ENCODE results near the gene LRRC8C. TPM values are rescaled to one million over a fixed set of nuclear protein-coding genes. Genes with fewer than 3 reads are reported as not detected.

The LRRC8C gene
- total RNA-seq, 1 donor from 2014 or later, result 6.3 TPM

GRCh38 chr1:89755591-89755990 is 122.7 kb downstream of the LRRC8C start:
- H3K27ac ChIP-seq (ENCODE audit: low read depth, low read length), result no peak overlapping the region
- no peaks in the 10 kb centered on the region for H3K9me3 ChIP-seq (ENCODE audit: control insufficient read depth in 3 of 3, low read length in 3 of 3)
- H3K36me3 ChIP-seq (ENCODE audit: control insufficient read depth in 3 of 3, insufficient read depth in 3 of 3, low read length in 3 of 3), result no peaks in the 10 kb centered on the region
- H3K9ac ChIP-seq (ENCODE audit: low read depth in 1 of 3, low read length in 3 of 3), result no peak overlapping the region
- H3K4me3 ChIP-seq (ENCODE audit: low read length in 3 of 3), result no peak overlapping the region
- peaks cover 8 to 20% (median 15%) of the 10 kb centered on the region in 3 donors for H3K4me1 ChIP-seq (ENCODE audit: control insufficient read depth in 3 of 3, insufficient read depth in 3 of 3, low read length in 3 of 3)
- H3K27me3 ChIP-seq (ENCODE audit: control insufficient read depth in 3 of 3, insufficient read depth in 3 of 3, low read length in 3 of 3), result no peaks in the 10 kb centered on the region

- Histone ChIP-seq H3K9ac (ENCODE audit: low read depth in 1 of 3, low read length in 3 of 3) (peak overlapping the region in 1 of 3 donors; percentile 16), H3K36me3 (ENCODE audit: control insufficient read depth in 3 of 3, insufficient read depth in 3 of 3, low read length in 3 of 3) (no peaks in the 10 kb centered on the region), H3K4me1 (ENCODE audit: control insufficient read depth in 3 of 3, insufficient read depth in 3 of 3, low read length in 3 of 3) (peaks cover 16 to 26% (median 23%) of the 10 kb centered on the region in 3 donors), H3K27me3 (ENCODE audit: control insufficient read depth in 3 of 3, insufficient read depth in 3 of 3, low read length in 3 of 3) (no peaks in the 10 kb centered on the region), H3K27ac (ENCODE audit: low read depth, low read length) (peak overlapping the region; percentile 25), H3K9me3 (ENCODE audit: control insufficient read depth in 3 of 3, low read length in 3 of 3) (no peaks in the 10 kb centered on the region), H3K4me3 (ENCODE audit: low read length in 3 of 3) (no peak overlapping the region)
These were observed 124.6 kb downstream of the LRRC8C start for GRCh38 chr1:89757532-89757931.

GRCh38 chr1:89758156-89758555 is 125.2 kb downstream of the LRRC8C start:
- no peaks in the 10 kb centered on the region for H3K36me3 ChIP-seq (ENCODE audit: control insufficient read depth in 3 of 3, insufficient read depth in 3 of 3, low read length in 3 of 3)
- H3K9ac ChIP-seq (ENCODE audit: low read depth in 1 of 3, low read length in 3 of 3), result peak overlapping the region in 1 of 3 donors; percentile 16
- H3K4me3 ChIP-seq (ENCODE audit: low read length in 3 of 3), result no peak overlapping the region
- H3K4me1 ChIP-seq (ENCODE audit: control insufficient read depth in 3 of 3, insufficient read depth in 3 of 3, low read length in 3 of 3), result peaks cover 18 to 29% (median 26%) of the 10 kb centered on the region in 3 donors
- no peak overlapping the region for H3K27ac ChIP-seq (ENCODE audit: low read depth, low read length)
- no peaks in the 10 kb centered on the region for H3K27me3 ChIP-seq (ENCODE audit: control insufficient read depth in 3 of 3, insufficient read depth in 3 of 3, low read length in 3 of 3)
- H3K9me3 ChIP-seq (ENCODE audit: control insufficient read depth in 3 of 3, low read length in 3 of 3), result no peaks in the 10 kb centered on the region

GRCh38 chr1:89759036-89759435 is 126.1 kb downstream of the LRRC8C start:
- H3K27me3 ChIP-seq (ENCODE audit: control insufficient read depth in 3 of 3, insufficient read depth in 3 of 3, low read length in 3 of 3), result no peaks in the 10 kb centered on the region
- H3K9me3 ChIP-seq (ENCODE audit: control insufficient read depth in 3 of 3, low read length in 3 of 3), result no peaks in the 10 kb centered on the region
- H3K4me1 ChIP-seq (ENCODE audit: control insufficient read depth in 3 of 3, insufficient read depth in 3 of 3, low read length in 3 of 3), result peaks cover 23 to 33% (median 33%) of the 10 kb centered on the region in 3 donors
- no peak overlapping the region for H3K27ac ChIP-seq (ENCODE audit: low read depth, low read length)
- H3K4me3 ChIP-seq (ENCODE audit: low read length in 3 of 3), result no peak overlapping the region
- no peaks in the 10 kb centered on the region for H3K36me3 ChIP-seq (ENCODE audit: control insufficient read depth in 3 of 3, insufficient read depth in 3 of 3, low read length in 3 of 3)
- no peak overlapping the region for H3K9ac ChIP-seq (ENCODE audit: low read depth in 1 of 3, low read length in 3 of 3)

GRCh38 chr1:89760496-89760895 is 127.6 kb downstream of the LRRC8C start:
- Histone ChIP-seq H3K27ac (ENCODE audit: low read depth, low read length) (no peak overlapping the region), H3K27me3 (ENCODE audit: control insufficient read depth in 3 of 3, insufficient read depth in 3 of 3, low read length in 3 of 3) (no peaks in the 10 kb centered on the region)

GRCh38 chr1:89761338-89761737 is 128.4 kb downstream of the LRRC8C start:
- Histone ChIP-seq H3K9me3 (ENCODE audit: control insufficient read depth in 3 of 3, low read length in 3 of 3) (no peaks in the 10 kb centered on the region), H3K9ac (ENCODE audit: low read depth in 1 of 3, low read length in 3 of 3) (no peak overlapping the region), H3K4me3 (ENCODE audit: low read length in 3 of 3) (no peak overlapping the region), H3K36me3 (ENCODE audit: control insufficient read depth in 3 of 3, insufficient read depth in 3 of 3, low read length in 3 of 3) (no peaks in the 10 kb centered on the region), H3K4me1 (ENCODE audit: control insufficient read depth in 3 of 3, insufficient read depth in 3 of 3, low read length in 3 of 3) (peaks cover 23 to 33% (median 33%) of the 10 kb centered on the region in 3 donors), H3K27me3 (ENCODE audit: control insufficient read depth in 3 of 3, insufficient read depth in 3 of 3, low read length in 3 of 3) (no peaks in the 10 kb centered on the region), H3K27ac (ENCODE audit: low read depth, low read length) (no peak overlapping the region)

More at GRCh38 chr1:89760496-89760895, 127.6 kb downstream of the LRRC8C start:
- peaks cover 23 to 33% (median 33%) of the 10 kb centered on the region in 3 donors for H3K4me1 ChIP-seq (ENCODE audit: control insufficient read depth in 3 of 3, insufficient read depth in 3 of 3, low read length in 3 of 3)
- no peaks in the 10 kb centered on the region for H3K36me3 ChIP-seq (ENCODE audit: control insufficient read depth in 3 of 3, insufficient read depth in 3 of 3, low read length in 3 of 3)
- no peak overlapping the region for H3K4me3 ChIP-seq (ENCODE audit: low read length in 3 of 3)
- H3K9me3 ChIP-seq (ENCODE audit: control insufficient read depth in 3 of 3, low read length in 3 of 3), result no peaks in the 10 kb centered on the region
- no peak overlapping the region for H3K9ac ChIP-seq (ENCODE audit: low read depth in 1 of 3, low read length in 3 of 3)

- H3K27me3 ChIP-seq (ENCODE audit: control insufficient read depth in 3 of 3, insufficient read depth in 3 of 3, low read length in 3 of 3), result no peaks in the 10 kb centered on the region
- peak overlapping the region; percentile 21 for H3K27ac ChIP-seq (ENCODE audit: low read depth, low read length)
- H3K36me3 ChIP-seq (ENCODE audit: control insufficient read depth in 3 of 3, insufficient read depth in 3 of 3, low read length in 3 of 3), result no peaks in the 10 kb centered on the region
- no peak overlapping the region for H3K9ac ChIP-seq (ENCODE audit: low read depth in 1 of 3, low read length in 3 of 3)
- H3K9me3 ChIP-seq (ENCODE audit: control insufficient read depth in 3 of 3, low read length in 3 of 3), result no peaks in the 10 kb centered on the region
- no peak overlapping the region for H3K4me3 ChIP-seq (ENCODE audit: low read length in 3 of 3)
- peaks cover 23 to 33% (median 31%) of the 10 kb centered on the region in 3 donors for H3K4me1 ChIP-seq (ENCODE audit: control insufficient read depth in 3 of 3, insufficient read depth in 3 of 3, low read length in 3 of 3)
These were observed 129.0 kb downstream of the LRRC8C start for GRCh38 chr1:89761901-89762300.

GRCh38 chr1:89762386-89762778 is 129.5 kb downstream of the LRRC8C start:
- no peaks in the 10 kb centered on the region for H3K27me3 ChIP-seq (ENCODE audit: control insufficient read depth in 3 of 3, insufficient read depth in 3 of 3, low read length in 3 of 3)
- H3K9me3 ChIP-seq (ENCODE audit: control insufficient read depth in 3 of 3, low read length in 3 of 3), result no peaks in the 10 kb centered on the region
- peak overlapping the region; percentile 50 to 81 (median 78) for H3K9ac ChIP-seq (ENCODE audit: low read depth in 1 of 3, low read length in 3 of 3)
- H3K4me3 ChIP-seq (ENCODE audit: low read length in 3 of 3), result peak overlapping the region; percentile 70 to 89 (median 78)
- peak overlapping the region; percentile 21 for H3K27ac ChIP-seq (ENCODE audit: low read depth, low read length)
- H3K36me3 ChIP-seq (ENCODE audit: control insufficient read depth in 3 of 3, insufficient read depth in 3 of 3, low read length in 3 of 3), result no peaks in the 10 kb centered on the region
- H3K4me1 ChIP-seq (ENCODE audit: control insufficient read depth in 3 of 3, insufficient read depth in 3 of 3, low read length in 3 of 3), result peaks cover 22 to 29% (median 28%) of the 10 kb centered on the region in 3 donors

- H3K4me3 ChIP-seq (ENCODE audit: low read length in 3 of 3), result peak overlapping the region; percentile 70 to 89 (median 78)
- no peaks in the 10 kb centered on the region for H3K27me3 ChIP-seq (ENCODE audit: control insufficient read depth in 3 of 3, insufficient read depth in 3 of 3, low read length in 3 of 3)
- H3K9ac ChIP-seq (ENCODE audit: low read depth in 1 of 3, low read length in 3 of 3), result peak overlapping the region; percentile 50 to 81 (median 78)
- no peak overlapping the region for H3K27ac ChIP-seq (ENCODE audit: low read depth, low read length)
- H3K9me3 ChIP-seq (ENCODE audit: control insufficient read depth in 3 of 3, low read length in 3 of 3), result no peaks in the 10 kb centered on the region
- H3K4me1 ChIP-seq (ENCODE audit: control insufficient read depth in 3 of 3, insufficient read depth in 3 of 3, low read length in 3 of 3), result peaks cover 19 to 26% (median 23%) of the 10 kb centered on the region in 3 donors
- no peaks in the 10 kb centered on the region for H3K36me3 ChIP-seq (ENCODE audit: control insufficient read depth in 3 of 3, insufficient read depth in 3 of 3, low read length in 3 of 3)
These were observed 130.1 kb downstream of the LRRC8C start for GRCh38 chr1:89762779-89763648.

- Histone ChIP-seq H3K36me3 (ENCODE audit: control insufficient read depth in 3 of 3, insufficient read depth in 3 of 3, low read length in 3 of 3) (no peaks in the 10 kb centered on the region), H3K4me1 (ENCODE audit: control insufficient read depth in 3 of 3, insufficient read depth in 3 of 3, low read length in 3 of 3) (peaks cover 17 to 20% (median 19%) of the 10 kb centered on the region in 3 donors), H3K9ac (ENCODE audit: low read depth in 1 of 3, low read length in 3 of 3) (peak overlapping the region; percentile 50 to 81 (median 78)), H3K27ac (ENCODE audit: low read depth, low read length) (no peak overlapping the region), H3K9me3 (ENCODE audit: control insufficient read depth in 3 of 3, low read length in 3 of 3) (no peaks in the 10 kb centered on the region), H3K27me3 (ENCODE audit: control insufficient read depth in 3 of 3, insufficient read depth in 3 of 3, low read length in 3 of 3) (no peaks in the 10 kb centered on the region), H3K4me3 (ENCODE audit: low read length in 3 of 3) (peak overlapping the region; percentile 70 to 89 (median 78))
These were observed 130.7 kb downstream of the LRRC8C start for GRCh38 chr1:89763649-89763986.

Measured in skeletal muscle tissue (tissue), 4 donors.